GM19035 (cell line): ENCODE data around the gene IL1RAP.
A peak's percentile ranks its signal among the peaks of the same experiment; 100 is the strongest.

Experiments used
- ATAC-seq: cut with Tn5 transposase; IDR thresholded peaks from one replicate; pipeline ENCODE4 v1.9.1; 2021; ENCODE audit not compliant: unreplicated experiment

IL1RAP gene

DNA sequence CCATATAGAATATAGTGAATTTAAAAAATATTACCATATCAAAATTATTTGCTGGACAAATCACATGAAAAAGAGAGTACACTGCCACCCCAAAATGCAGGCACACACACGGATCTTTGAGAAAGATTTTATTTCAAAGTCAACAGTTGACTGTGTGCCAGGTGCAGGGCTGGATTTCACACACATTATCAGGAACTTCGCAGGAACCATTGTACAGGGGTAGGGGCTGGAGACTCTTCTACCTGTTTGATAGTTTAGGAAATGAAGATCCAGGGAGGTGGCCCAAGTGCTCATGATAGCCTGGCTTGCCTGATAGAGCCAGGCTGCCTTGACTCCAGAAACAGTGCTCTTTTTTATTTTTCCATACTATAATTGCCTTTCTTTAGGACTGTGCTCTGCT is 54.2 kb downstream of the IL1RAP start:
- ATAC-seq = no peak

DNA sequence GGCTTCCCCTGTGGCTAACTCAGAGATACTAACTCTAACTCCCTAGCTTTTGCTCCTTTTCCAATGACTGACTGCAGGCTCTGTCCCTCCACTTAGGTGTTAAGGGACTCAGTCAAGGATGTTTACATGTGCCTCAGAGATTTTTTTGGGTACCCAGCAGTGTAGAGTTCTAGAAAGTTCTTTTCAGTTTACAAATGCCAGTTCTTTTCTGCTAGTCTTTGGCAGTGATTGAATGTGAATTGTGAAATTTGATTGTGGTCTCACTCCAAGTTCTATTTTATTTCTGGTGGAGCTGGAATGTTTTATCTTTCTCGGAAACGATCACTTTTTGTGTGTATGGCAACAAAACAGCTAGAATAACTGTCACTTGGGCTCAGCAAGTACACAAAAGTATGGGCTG is 60.6 kb downstream of the IL1RAP start:
- no peak for ATAC-seq

DNA sequence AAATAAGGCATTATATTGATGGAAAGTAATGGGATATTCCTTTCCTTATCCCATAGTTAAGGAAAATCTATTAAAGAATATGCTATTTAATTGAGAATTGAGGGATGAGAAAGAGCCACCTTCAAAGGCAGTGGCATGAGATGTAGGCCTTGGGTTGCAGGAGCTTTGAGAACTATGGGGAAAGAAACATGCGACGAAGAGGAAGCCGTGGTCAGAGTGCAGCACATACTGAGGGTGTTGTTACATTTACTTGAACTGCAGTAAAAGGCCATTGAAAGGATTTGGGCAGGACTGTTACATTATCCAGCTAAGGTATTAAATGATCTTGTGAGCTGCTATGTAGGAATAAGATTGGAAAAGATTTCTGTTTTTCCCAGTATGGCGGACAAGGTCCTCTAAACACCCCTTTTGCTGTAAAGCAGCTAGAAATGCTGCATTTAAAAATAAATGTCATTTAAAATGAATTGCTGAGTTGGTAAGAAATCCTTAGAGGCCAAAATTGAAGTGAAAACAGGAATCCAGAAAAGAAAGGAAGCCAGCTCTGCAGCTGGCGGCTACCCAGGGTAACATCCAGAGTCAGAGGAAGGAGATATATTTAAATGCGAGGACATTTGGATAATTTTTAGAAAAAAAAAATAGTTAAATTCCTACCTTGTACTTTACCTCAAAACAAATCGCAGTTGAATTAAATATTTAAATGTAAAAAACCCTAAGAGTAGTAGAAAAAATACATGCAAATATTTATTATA is 61.7 kb downstream of the IL1RAP start:
- no peak for ATAC-seq

DNA sequence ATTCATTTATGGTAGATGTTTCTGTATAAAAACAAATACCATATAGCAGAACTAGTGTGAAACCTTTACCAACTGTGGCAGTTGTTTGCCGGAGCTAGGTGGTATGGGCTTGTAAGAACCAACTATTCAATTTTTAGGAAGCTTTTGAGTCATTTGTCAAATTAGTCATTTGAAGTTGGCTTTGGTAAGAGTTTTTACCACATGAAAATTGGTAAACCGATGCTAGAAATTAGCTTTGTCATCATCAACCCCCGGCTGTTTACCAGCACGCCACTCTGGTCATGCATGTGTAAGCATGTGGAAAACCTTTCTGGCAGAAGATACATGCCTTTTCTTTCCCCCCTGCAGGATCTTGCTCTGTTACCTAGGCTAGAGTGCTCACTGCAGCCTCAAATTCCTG is 63.3 kb downstream of the IL1RAP start:
- ATAC-seq = no peak

DNA sequence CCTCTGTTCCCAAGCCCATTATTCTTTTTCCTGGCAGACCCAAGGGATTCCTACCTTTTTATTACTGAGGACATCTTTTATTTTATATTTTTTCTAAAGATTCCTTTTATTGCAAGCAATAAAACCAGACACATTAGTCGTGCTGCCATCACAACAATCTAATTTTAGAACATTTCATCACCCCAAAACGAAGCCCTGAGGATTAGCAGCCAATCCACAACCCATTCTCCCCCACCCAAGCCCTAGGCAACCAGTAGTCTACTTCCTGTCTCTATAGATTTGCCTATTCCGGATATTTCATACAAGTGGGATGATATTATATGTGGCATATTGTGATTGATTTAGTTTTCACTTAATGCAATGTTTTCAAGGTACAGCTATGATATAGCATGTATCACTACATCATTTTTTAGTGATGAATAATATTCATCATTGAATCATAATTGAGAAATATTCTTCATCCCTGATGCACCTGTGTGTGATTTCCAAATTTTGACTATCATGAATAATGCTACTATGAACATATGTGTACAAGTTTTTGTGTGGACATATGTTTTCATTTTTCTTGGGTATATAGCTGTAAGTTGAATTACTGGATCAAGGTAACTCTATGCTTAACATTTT is 65.7 kb downstream of the IL1RAP start:
- ATAC-seq = no peak

DNA sequence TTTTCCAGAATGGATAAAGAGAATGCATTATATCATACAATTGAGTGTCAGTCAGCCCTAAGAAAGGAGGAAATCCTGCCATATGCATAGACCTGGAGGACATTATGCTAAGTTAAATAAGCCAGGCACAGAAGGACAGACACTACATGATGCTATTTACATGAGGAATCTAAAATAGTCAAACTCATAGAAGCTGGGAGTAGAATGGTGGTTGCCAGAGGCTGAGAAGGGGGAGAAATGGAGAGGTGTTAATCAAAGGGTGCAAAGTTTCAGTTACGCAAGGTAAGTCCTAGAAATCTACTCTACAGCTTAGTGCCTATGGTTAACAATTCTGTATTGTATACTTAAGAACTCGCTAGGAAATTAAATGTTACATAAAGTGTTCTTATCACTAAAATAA is 66.5 kb downstream of the IL1RAP start:
- ATAC-seq = no peak

DNA sequence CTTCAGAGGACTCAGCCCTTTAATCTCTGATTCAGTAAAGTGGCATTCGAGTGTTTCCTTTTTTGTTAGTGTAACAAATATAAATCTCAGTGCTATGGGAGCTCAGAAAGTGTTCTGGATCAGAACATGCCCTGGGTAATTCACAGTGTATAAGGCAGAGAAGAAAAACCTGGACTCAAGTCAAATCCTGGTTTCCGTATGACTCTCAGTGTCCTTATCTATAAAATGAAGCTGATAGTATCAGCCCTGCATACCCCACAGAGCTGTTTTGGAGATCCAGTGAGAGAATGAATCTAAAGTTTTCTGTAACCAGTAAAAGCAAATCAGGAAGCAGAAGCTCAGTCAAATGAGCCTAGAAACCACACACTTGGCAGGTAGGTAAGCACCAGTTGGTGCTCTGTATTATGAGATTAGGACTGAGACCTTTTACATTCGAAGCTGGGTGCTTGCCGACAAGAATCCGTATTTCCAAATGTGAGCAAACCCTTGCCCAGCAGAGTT is 67.2 kb downstream of the IL1RAP start:
- no peak for ATAC-seq

DNA sequence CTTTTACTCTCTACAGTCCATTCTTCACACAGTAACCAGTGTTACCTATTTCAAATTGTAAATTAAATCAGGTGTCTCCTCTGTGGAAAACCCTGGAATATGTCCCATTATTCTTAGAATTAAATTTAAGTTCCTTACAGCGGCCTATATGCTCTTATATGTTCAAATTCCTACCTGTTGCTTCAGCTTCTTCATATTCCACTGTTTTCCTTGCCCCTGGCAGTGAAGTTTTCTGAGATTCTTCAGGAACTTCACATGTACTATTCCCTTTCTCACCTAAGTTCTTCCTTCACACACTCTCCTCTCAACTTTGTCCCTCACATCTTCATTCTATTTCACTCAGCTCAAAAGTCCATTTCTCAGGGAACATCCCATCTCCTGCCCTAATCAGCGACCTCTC is 68.8 kb downstream of the IL1RAP start:
- no peak for ATAC-seq

DNA sequence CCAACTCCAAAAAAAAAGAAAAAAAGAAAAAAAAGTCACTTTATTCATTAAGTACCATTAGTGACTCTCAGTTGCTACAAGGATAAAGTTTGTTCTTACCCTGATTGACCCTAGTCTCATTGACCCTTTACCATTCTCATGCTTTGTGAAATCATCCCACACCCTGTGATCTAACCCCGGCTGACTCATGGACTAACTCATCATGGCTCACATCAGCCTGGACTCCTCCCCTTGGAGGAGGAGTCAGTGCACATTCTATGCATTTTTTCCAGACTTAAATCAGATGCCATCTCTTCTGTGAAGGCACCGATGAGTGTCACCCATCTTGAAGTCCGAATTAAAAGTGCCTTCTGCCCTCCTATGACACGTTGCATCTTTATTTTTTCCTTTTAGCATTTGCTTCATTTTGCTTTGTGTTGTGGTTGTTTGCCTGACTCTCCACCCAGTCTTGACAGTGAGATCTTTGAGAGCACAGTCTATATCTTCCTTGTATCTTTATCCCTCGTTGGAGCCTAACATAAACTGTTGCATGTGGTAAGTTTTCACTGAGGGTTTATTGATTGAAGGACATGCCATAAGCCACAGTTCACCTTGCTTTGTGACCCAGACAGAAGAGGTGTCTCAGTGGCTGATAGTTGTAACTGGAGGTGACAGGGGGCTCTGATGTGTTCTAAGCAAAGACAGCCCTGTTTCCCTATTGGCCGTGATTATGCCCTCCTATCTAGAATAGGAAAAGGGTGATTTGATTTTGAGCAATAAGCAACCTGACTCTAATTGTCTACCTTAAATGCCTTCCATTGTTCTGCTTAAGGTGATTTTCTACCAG is 72.1 kb downstream of the IL1RAP start:
- ATAC-seq = no peak

GRCh38 chr3:190586631-190587011 is 72.7 kb downstream of the IL1RAP start:
- ATAC-seq = peak; percentile 69

- ATAC-seq = no peak
These were observed 74.7 kb downstream of the IL1RAP start for GRCh38 chr3:190588570-190588969.

DNA sequence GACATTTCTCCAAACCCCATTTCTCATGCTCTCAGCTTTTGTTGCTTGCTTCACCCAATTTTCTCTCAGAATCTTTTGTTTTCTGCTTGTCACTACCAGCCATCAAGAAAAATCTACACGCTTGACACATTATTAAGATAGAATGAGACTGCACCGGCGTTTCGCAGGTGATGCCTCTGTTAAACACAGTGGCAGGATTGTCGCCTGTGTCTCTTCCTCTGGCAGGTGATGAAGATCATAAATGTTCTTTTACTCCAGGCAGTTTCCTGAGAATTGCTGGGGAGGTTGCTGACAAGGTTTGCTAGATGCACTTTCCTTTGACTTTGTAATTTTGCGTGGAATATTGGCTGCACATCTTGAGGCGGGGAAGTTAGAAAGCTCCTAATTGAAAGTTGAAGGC is 75.4 kb downstream of the IL1RAP start:
- ATAC-seq = no peak

- no peak for ATAC-seq
These were observed 77.2 kb downstream of the IL1RAP start for GRCh38 chr3:190591080-190591479.

GRCh38 chr3:190593075-190593474 is 79.2 kb downstream of the IL1RAP start:
- ATAC-seq = no peak

- ATAC-seq = no peak
These were observed 80.3 kb downstream of the IL1RAP start for GRCh38 chr3:190594171-190594570.

- ATAC-seq = no peak
These were observed 81.4 kb downstream of the IL1RAP start for GRCh38 chr3:190595179-190595795.

DNA sequence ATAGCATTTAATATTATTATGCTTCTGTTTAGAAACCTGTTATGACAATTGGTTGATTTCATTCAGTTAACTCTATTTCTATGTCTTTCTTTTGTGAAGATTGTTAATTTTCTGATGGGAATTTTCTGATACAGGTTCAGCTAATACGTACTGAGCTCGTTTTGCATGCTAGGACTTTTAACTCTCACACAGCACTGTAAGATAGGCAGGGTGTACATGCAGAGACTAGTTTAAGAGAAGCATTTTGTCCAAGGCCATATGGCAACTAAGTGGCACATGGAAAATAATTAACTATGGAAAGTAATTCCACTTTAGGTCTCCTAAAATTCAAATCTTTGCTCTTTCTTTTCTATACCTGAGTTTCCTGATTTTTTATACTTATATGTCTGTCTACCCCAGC is 81.9 kb downstream of the IL1RAP start:
- no peak for ATAC-seq

GRCh38 chr3:190596349-190597285 is 82.7 kb downstream of the IL1RAP start:
- no peak for ATAC-seq

DNA sequence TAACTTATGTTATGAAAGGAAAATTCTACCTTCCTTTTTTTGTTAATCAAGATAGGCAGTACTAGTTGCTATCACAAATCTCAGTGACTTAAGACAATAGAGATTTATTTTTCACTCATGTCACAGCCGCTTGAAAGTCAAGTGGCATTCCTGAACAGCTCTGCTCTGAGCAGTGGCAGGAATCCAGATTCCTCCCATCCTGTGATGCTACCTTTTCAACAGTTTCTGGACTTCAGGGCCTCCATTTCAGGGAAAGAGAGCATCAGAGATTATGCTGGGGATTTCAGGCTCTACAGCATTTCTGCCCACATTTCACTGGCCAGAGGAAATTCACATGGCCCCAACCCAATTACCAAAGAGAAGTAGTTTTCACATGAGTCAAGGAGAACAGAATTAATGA is 83.4 kb downstream of the IL1RAP start:
- ATAC-seq = no peak

GRCh38 chr3:190601622-190602021 is 87.7 kb downstream of the IL1RAP start:
- no peak for ATAC-seq
